ENCODE results near the gene WDR20. TPM values are rescaled to one million over a fixed set of nuclear protein-coding genes. Genes with fewer than 3 reads are reported as not detected.
"Not testable (repeated sequence)": the region's sequence is repeated elsewhere in the genome, so short reads cannot be mapped to it uniquely, and the experiment has no call there.

The WDR20 gene
- total RNA-seq, 2 donors from 2014 or later, result 12.2 to 15.5 TPM

DNA sequence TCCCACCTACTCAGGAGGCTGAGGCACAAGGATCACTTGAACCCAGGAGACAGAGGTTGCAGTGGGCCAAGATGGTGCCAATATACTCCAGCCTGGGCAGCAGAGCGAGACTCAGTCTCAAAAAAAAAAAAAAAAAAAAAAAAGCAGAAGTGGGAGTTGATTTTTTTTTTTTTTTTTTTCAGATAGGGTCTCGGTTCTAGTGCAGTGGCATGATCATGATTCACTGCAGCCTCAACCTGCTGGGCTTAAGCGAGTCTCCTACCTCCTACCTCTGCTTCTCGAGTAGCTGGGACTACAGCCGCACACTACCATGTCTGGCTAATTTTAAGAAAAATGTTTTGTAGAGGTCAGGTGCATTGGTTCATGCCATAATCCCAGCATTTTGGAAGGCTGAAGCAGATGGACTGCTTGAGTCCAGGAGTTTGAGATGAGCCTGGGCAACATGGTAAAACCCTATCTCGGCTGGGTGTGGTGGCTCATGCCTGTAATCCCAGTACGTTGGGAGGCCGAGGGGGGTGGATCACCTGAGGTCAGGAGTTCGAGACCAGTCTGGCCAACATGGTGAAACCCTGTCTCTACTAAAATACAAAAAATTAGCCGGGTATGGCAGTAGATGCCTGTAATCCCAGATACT is 36.5 kb upstream of the WDR20 start:
- DNase-seq, result no peak
- H3K4me3 ChIP-seq, result no peak overlapping the region
- no peaks in the 10 kb centered on the region for H3K36me3 ChIP-seq (replicated peaks in 1 of 2; ENCODE audit: insufficient read depth in 1 of 2, low read depth in 2 of 2)
- 83 to 89% methylated on average over 7 to 10 of the region's 10 CpGs for WGBS, 2 donors
- no peak overlapping the region for H3K27ac ChIP-seq
- TF ChIP-seq, protein P1, sequence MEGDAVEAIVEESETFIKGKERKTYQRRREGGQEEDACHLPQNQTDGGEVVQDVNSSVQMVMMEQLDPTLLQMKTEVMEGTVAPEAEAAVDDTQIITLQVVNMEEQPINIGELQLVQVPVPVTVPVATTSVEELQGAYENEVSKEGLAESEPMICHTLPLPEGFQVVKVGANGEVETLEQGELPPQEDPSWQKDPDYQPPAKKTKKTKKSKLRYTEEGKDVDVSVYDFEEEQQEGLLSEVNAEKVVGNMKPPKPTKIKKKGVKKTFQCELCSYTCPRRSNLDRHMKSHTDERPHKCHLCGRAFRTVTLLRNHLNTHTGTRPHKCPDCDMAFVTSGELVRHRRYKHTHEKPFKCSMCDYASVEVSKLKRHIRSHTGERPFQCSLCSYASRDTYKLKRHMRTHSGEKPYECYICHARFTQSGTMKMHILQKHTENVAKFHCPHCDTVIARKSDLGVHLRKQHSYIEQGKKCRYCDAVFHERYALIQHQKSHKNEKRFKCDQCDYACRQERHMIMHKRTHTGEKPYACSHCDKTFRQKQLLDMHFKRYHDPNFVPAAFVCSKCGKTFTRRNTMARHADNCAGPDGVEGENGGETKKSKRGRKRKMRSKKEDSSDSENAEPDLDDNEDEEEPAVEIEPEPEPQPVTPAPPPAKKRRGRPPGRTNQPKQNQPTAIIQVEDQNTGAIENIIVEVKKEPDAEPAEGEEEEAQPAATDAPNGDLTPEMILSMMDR (IDR thresholded peaks at IDR 0.05), result no peak
- TF ChIP-seq POLR2A (IDR thresholded peaks at IDR 0.05), result no peak
- intact Hi-C loops (cut with DNase I), result no loop called here
- H3K4me1 ChIP-seq, result no peaks in the 10 kb centered on the region
- ATAC-seq, result no peak
- H3K27me3 ChIP-seq, result no peaks in the 10 kb centered on the region
- no peaks in the 10 kb centered on the region for H3K9me3 ChIP-seq

DNA sequence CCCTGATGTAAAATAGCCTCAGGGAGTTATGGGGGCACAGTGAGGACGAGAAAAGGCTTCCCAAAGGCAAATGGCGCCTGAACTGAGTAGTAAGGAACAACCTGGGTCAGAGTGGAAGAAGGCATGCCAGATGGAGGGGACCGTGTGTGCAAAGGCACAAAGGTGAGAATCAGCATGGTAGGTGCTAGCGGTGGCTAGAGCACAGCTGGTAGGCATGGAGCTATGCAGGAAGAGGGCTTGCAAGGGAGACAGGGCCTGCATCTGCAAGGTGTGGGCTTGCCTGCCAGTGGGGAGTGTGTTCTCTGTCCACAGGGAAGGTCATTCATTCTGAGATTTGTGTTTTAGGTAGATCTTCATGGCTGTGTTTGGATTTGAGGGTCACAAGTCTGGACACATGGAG is 34.3 kb upstream of the WDR20 start:
- Histone ChIP-seq H3K4me3 (no peak overlapping the region), H3K27ac (no peak overlapping the region), H3K4me1 (no peaks in the 10 kb centered on the region), H3K27me3 (no peaks in the 10 kb centered on the region), H3K36me3 (replicated peaks in 1 of 2; ENCODE audit: insufficient read depth in 1 of 2, low read depth in 2 of 2) (no peaks in the 10 kb centered on the region), H3K9me3 (no peaks in the 10 kb centered on the region)
- TF ChIP-seq, protein P1 (IDR thresholded peaks at IDR 0.05), result no peak
- TF ChIP-seq POLR2A (IDR thresholded peaks at IDR 0.05), result no peak
- ATAC-seq (no peak), DNase-seq (no peak)
- WGBS, 2 donors, result 77 to 83% methylated on average over 4 of the region's 4 CpGs
- intact Hi-C loops (cut with DNase I), result no loop called here

DNA sequence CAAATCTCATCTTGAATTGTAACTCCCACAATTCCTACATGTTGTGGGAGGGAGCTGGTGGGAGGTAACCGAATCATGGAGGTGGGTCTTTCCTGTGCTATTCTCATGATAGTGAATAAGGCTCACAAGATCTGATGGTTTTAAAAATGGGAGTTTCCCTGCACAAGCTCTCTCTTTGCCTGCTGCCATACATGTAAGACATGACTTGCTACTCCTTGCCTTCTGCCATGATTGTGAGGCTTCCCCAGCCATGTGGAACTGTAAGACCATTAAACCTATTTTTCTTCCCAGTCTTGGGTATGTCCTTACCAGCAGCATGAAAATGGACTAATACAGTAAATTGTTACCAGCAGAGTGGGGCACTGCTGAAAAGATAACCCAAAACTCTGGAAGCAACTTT is 30.4 kb upstream of the WDR20 start:
- 88 to 93% methylated on average over 1 of the region's 1 CpG for WGBS, 2 donors
- H3K27ac ChIP-seq; ATAC-seq; intact Hi-C loops (cut with DNase I); H3K4me3 ChIP-seq; H3K4me1 ChIP-seq; H3K27me3 ChIP-seq; DNase-seq; H3K9me3 ChIP-seq; H3K36me3 ChIP-seq (replicated peaks in 1 of 2; ENCODE audit: insufficient read depth in 1 of 2, low read depth in 2 of 2): not testable (repeated sequence)

DNA sequence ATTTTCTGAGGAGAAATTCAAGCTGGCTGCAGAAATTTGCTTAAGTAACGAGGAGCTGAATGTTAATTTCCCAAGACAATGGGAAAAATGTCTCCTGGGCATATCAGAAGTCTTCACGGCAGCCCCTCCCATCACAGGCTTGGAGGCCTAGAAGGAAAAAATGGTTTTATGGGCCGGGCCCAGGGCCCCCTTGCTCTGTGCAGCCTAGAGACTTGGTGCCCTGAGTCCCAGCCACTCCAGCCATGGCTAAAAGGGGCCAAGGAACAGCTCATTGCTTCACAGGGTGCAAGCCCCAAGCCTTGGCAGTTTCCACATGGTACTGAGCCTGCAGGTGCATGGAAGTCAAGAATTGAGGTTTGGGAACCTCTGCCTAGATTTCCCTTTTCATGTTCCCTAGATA is 28.6 kb upstream of the WDR20 start:
- ATAC-seq (no peak), DNase-seq (no peak)
- no peak overlapping the region for H3K27ac ChIP-seq
- H3K9me3 ChIP-seq, result no peaks in the 10 kb centered on the region
- no peaks in the 10 kb centered on the region for H3K4me1 ChIP-seq
- WGBS, 2 donors, result 95 to 96% methylated on average over 3 of the region's 3 CpGs
- intact Hi-C loops (cut with DNase I), result no loop called here
- TF ChIP-seq POLR2A (IDR thresholded peaks at IDR 0.05), result no peak
- TF ChIP-seq, protein P1 (IDR thresholded peaks at IDR 0.05), result no peak
- H3K36me3 ChIP-seq (replicated peaks in 1 of 2; ENCODE audit: insufficient read depth in 1 of 2, low read depth in 2 of 2), result no peaks in the 10 kb centered on the region
- H3K4me3 ChIP-seq, result no peak overlapping the region
- no peaks in the 10 kb centered on the region for H3K27me3 ChIP-seq

DNA sequence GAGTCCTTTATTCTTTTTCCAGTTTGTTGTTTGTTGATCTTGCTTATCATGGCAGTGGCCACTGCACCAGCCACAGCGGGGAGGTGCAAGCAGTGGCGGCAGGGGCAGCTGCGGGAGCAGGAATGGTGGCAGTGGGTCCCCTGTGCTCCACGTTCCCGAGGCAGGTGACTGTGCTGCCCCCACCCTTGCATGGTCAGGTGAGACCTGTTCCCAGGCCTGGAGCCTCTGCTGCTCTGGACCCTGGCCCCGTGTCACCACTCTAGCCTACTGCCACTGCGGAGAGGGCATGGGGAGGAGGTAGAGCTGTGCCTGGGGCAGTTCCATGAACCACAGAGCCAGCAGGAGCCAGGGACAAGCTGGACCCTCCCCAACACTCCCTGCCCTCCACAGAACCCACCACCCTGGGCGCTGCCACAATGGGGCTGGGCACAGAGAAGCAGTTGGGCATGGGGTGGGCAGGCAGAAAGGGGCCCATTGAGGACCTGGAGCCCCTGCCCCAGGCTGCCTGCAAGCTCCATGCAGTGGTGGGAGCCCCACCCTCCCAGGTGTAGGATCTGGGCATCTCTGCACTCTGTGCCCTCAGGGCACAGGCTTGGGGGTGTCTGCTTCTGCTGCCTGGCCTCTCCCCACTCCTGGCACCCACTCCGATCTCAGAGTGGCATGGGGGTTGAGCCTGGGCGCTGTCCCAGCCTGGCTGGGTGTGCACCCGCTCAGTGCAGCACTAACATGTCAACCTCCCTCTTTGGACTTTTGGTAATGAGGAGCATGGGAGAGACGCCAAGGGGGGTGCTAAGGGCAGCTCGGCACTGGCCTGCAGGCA is 23.1 kb upstream of the WDR20 start:
- TF ChIP-seq, protein P1 (IDR thresholded peaks at IDR 0.05), result no peak
- TF ChIP-seq POLR2A (IDR thresholded peaks at IDR 0.05), result no peak
- intact Hi-C loops (cut with DNase I), result no loop called here
- Histone ChIP-seq H3K36me3 (replicated peaks in 1 of 2; ENCODE audit: insufficient read depth in 1 of 2, low read depth in 2 of 2) (no peaks in the 10 kb centered on the region), H3K9me3 (no peaks in the 10 kb centered on the region), H3K4me1 (no peaks in the 10 kb centered on the region), H3K4me3 (no peak overlapping the region), H3K27me3 (no peaks in the 10 kb centered on the region), H3K27ac (no peak overlapping the region)
- no peak for DNase-seq
- WGBS, 2 donors, result 84 to 87% methylated on average over 6 to 13 of the region's 13 CpGs
- ATAC-seq, result no peak
